ENCODE results near the gene EAPP.

Gene EAPP

DNA sequence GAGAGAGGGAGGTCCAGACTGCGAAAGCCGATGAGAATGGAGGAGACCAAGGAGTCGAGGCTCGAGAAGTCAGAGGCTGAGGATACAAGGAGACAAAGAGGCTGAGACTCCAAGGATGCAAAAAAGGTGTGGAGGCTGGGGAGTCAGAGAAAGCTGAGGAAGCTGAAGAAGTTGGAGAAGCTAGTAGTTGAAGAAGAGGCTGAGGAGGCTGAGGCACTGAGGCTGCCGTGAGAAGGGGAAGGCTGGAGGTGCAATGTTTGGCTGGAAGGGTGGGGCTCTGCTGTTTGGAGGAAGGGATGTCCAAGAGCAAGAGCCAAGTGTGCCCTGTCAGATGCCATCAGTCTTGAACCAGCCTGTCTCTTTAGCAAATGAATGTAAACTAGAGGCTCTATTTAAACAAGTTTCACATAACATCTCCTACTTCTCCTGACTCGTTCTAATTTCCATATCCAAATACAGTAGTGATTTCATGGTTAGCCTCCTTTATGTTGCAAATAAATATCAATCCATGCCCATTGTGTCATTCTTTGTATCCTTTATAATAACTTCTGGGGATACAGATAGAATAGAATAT is 66.7 kb downstream of the EAPP start (continued):
- TF ChIP-seq, protein P1, sequence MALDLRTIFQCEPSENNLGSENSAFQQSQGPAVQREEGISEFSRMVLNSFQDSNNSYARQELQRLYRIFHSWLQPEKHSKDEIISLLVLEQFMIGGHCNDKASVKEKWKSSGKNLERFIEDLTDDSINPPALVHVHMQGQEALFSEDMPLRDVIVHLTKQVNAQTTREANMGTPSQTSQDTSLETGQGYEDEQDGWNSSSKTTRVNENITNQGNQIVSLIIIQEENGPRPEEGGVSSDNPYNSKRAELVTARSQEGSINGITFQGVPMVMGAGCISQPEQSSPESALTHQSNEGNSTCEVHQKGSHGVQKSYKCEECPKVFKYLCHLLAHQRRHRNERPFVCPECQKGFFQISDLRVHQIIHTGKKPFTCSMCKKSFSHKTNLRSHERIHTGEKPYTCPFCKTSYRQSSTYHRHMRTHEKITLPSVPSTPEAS (tag by site-specific recombination; IDR thresholded peaks at IDR 0.05): no peak
- TF ChIP-seq ZBTB48 (tag by site-specific recombination; IDR thresholded peaks at IDR 0.05) (no peak), ZNF585B (tag by site-specific recombination; IDR thresholded peaks at IDR 0.05) (no peak), SETDB1 (IDR thresholded peaks at IDR 0.05; ENCODE audit: insufficient read length, low read length) (no peak), OVOL3 (tag by site-specific recombination; IDR thresholded peaks at IDR 0.05) (no peak)

DNA sequence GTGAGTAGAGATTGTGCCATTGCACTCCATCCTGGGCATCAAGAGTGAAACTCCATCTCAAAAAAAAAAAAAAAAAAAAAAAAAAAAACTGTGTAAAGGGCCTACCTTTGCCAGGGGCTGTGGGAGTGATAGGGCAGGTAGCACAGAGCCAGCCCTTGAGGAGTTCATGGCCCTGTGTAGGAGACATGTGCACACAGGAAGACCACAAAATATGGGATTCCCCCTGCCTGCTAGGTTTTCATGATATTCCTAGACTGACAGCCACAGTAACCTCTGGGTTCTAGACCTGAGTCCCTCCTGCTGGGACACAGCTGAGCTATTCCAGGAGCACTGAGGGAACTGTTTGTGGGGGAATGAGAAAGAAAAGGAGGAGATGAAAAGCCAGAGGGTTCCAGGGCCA is 69.2 kb downstream of the EAPP start:
- Histone ChIP-seq H3K36me3 (ENCODE audit: control insufficient read depth in 2 of 2, insufficient read depth in 1 of 2, low read length in 2 of 2) (no peaks in the 10 kb centered on the region), H3K27ac (ENCODE audit: extremely low read depth, low read depth, low read length) (no peak overlapping the region), H3K4me1 (ENCODE audit: control insufficient read depth, insufficient read depth, low read length) (no peaks in the 10 kb centered on the region), H3K9me3 (ENCODE audit: control insufficient read depth, insufficient read depth, low read depth, low read length) (no peaks in the 10 kb centered on the region), H3K4me3 (ENCODE audit: low read depth, low read length) (no peak overlapping the region)
- POLR2A ChIA-PET: interaction anchor here (0.6 kb wide), 1 partner anchor 27 kb away, joined by 3 read pairs; no protein-coding TSS in a partner anchor
- no peak for TF ChIP-seq MZF1 (tag by site-specific recombination; IDR thresholded peaks at IDR 0.05; ENCODE audit: borderline replicate concordance)
- TF ChIP-seq, protein P2, sequence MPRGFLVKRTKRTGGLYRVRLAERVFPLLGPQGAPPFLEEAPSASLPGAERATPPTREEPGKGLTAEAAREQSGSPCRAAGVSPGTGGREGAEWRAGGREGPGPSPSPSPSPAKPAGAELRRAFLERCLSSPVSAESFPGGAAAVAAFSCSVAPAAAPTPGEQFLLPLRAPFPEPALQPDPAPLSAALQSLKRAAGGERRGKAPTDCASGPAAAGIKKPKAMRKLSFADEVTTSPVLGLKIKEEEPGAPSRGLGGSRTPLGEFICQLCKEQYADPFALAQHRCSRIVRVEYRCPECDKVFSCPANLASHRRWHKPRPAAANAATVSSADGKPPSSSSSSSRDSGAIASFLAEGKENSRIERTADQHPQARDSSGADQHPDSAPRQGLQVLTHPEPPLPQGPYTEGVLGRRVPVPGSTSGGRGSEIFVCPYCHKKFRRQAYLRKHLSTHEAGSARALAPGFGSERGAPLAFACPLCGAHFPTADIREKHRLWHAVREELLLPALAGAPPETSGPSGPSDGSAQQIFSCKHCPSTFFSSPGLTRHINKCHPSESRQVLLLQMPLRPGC (tag by site-specific recombination; IDR thresholded peaks at IDR 0.05): no peak
- TF ChIP-seq ZNF132 (tag by site-specific recombination; IDR thresholded peaks at IDR 0.05; ENCODE audit: borderline replicate concordance): no peak
- no peak for TF ChIP-seq ZNF544 (tag by site-specific recombination; IDR thresholded peaks at IDR 0.05)
- no peak for TF ChIP-seq EGR2 (tag by site-specific recombination; IDR thresholded peaks at IDR 0.05; ENCODE audit: low read depth)
- no peak for TF ChIP-seq ZNF785 (tag by site-specific recombination; IDR thresholded peaks at IDR 0.05)
- TF ChIP-seq SETDB1 (IDR thresholded peaks at IDR 0.05; ENCODE audit: insufficient read length, low read length): no peak
- no peak for TF ChIP-seq REPIN1 (tag by site-specific recombination; IDR thresholded peaks at IDR 0.05; ENCODE audit: low read depth)
- TF ChIP-seq KLF9 (tag by site-specific recombination; IDR thresholded peaks at IDR 0.05; ENCODE audit: low read depth): no peak
- no peak for TF ChIP-seq KLF8 (tag by site-specific recombination; IDR thresholded peaks at IDR 0.05)
- TF ChIP-seq ZNF175 (tag by site-specific recombination; IDR thresholded peaks at IDR 0.05): no peak
- TF ChIP-seq YY1 (tag by site-specific recombination; IDR thresholded peaks at IDR 0.05): no peak
- no peak for TF ChIP-seq ZXDB (tag by site-specific recombination; IDR thresholded peaks at IDR 0.05)
- TF ChIP-seq, protein P3, sequence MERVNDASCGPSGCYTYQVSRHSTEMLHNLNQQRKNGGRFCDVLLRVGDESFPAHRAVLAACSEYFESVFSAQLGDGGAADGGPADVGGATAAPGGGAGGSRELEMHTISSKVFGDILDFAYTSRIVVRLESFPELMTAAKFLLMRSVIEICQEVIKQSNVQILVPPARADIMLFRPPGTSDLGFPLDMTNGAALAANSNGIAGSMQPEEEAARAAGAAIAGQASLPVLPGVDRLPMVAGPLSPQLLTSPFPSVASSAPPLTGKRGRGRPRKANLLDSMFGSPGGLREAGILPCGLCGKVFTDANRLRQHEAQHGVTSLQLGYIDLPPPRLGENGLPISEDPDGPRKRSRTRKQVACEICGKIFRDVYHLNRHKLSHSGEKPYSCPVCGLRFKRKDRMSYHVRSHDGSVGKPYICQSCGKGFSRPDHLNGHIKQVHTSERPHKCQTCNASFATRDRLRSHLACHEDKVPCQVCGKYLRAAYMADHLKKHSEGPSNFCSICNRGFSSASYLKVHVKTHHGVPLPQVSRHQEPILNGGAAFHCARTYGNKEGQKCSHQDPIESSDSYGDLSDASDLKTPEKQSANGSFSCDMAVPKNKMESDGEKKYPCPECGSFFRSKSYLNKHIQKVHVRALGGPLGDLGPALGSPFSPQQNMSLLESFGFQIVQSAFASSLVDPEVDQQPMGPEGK (tag by site-specific recombination; IDR thresholded peaks at IDR 0.05): no peak
- TF ChIP-seq ZNF777 (tag by site-specific recombination; IDR thresholded peaks at IDR 0.05; ENCODE audit: borderline replicate concordance): no peak
- TF ChIP-seq, protein P4, sequence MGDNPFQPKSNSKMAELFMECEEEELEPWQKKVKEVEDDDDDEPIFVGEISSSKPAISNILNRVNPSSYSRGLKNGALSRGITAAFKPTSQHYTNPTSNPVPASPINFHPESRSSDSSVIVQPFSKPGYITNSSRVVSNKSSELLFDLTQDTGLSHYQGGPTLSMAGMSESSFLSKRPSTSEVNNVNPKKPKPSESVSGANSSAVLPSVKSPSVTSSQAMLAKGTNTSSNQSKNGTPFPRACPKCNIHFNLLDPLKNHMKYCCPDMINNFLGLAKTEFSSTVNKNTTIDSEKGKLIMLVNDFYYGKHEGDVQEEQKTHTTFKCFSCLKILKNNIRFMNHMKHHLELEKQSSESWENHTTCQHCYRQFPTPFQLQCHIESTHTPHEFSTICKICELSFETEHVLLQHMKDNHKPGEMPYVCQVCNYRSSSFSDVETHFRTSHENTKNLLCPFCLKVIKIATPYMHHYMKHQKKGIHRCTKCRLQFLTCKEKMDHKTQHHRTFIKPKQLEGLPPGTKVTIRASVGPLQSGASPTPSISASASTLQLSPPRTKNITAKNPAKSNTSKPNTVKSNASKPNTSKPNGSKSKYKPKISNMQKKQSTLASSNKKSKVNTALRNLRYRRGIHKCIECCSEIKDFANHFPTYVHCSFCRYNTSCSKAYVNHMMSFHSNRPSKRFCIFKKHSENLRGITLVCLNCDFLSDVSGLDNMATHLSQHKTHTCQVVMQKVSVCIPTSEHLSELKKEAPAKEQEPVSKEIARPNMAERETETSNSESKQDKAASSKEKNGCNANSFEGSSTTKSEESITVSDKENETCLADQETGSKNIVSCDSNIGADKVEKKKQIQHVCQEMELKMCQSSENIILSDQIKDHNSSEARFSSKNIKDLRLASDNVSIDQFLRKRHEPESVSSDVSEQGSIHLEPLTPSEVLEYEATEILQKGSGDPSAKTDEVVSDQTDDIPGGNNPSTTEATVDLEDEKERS (tag by site-specific recombination; IDR thresholded peaks at IDR 0.05): no peak
- TF ChIP-seq ZNF624 (tag by site-specific recombination; IDR thresholded peaks at IDR 0.05): no peak
- no peak for TF ChIP-seq ZNF623 (tag by site-specific recombination; IDR thresholded peaks at IDR 0.05)
- TF ChIP-seq, protein P5, sequence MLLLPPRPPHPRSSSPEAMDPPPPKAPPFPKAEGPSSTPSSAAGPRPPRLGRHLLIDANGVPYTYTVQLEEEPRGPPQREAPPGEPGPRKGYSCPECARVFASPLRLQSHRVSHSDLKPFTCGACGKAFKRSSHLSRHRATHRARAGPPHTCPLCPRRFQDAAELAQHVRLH (tag by site-specific recombination; IDR thresholded peaks at IDR 0.05): no peak
- no peak for TF ChIP-seq BCL11A (tag by site-specific recombination; IDR thresholded peaks at IDR 0.05; ENCODE audit: low read depth)
- CTCF ChIA-PET: interaction anchor here (0.6 kb wide), 2 partner anchors 21 to 141 kb away, joined by 3 read pairs; no protein-coding TSS in a partner anchor

All from HEK293 (cell line).